GM08714 (cell line): ENCODE measurements around the gene SLC25A11.
A peak's percentile ranks its signal among the peaks of the same experiment; 100 is the strongest.

ENCODE experiments used
- H3K4me3 ChIP-seq: fragments of 200-500 bp; sonication (Bioruptor generic); 2 replicates; pipeline ENCODE4 v1.5.1; 2014; ENCODE audit warnings: mild to moderate bottlenecking, low read length, inconsistent platforms
- ZNF274 ChIP-seq: IDR thresholded peaks from 2 replicates; pipeline ENCODE4 v1.6.1; 2012; ENCODE audit warnings: mild to moderate bottlenecking, low read depth, low read length

Gene SLC25A11

GRCh38 chr17:4901108-4901647, 38.7 kb downstream of the SLC25A11 start:
- no peak overlapping the region; the same call in 1 of the 2 replicates for H3K4me3 ChIP-seq
- TF ChIP-seq ZNF274 = no peak

GRCh38 chr17:4900231-4901107, 39.4 kb downstream of the SLC25A11 start:
- H3K4me3 ChIP-seq = peak overlapping the region; percentile 13; the same call in 1 of the 2 replicates
- TF ChIP-seq ZNF274 = no peak

GRCh38 chr17:4899341-4900230, 40.3 kb downstream of the SLC25A11 start, which contains the start of gene C17orf107:
TSS of gene C17orf107 (plus strand) at chr17:4899536. CDS start at chr17:4899763, 227 bp downstream.
- H3K4me3 ChIP-seq = peak within 1 kb of the TSS; percentile 37; the same call in 1 of the 2 replicates
- TF ChIP-seq ZNF274 = no peak

GRCh38 chr17:4898927-4899326, 40.9 kb downstream of the SLC25A11 start:
- no peak overlapping the region; the same call in 1 of the 2 replicates for H3K4me3 ChIP-seq
- TF ChIP-seq ZNF274 = no peak

DNA sequence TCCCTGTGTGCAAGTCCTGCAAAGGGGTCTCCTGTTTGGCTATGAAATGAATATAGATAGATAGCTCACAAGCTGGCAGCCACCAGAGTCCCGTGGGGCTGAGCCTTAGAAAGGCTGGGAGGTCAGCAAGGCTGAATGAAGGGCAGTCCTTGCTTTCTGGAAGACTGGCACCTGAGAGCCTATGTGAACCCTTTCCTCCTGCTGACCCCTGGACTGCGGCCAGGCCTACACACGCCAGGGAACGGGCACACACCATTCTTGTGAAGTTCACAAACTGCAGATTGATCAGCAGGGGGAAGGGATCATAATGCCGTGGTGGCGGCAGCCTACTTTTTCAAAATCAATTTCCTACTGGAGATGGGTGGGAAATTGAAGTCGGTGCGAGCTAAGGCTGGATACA, 41.5 kb downstream of the SLC25A11 start:
- H3K4me3 ChIP-seq = no peak overlapping the region
- no peak for TF ChIP-seq ZNF274

- H3K4me3 ChIP-seq = no peak overlapping the region
- no peak for TF ChIP-seq ZNF274
Measured at GRCh38 chr17:4897785-4898184, 42.1 kb downstream of the SLC25A11 start.

DNA sequence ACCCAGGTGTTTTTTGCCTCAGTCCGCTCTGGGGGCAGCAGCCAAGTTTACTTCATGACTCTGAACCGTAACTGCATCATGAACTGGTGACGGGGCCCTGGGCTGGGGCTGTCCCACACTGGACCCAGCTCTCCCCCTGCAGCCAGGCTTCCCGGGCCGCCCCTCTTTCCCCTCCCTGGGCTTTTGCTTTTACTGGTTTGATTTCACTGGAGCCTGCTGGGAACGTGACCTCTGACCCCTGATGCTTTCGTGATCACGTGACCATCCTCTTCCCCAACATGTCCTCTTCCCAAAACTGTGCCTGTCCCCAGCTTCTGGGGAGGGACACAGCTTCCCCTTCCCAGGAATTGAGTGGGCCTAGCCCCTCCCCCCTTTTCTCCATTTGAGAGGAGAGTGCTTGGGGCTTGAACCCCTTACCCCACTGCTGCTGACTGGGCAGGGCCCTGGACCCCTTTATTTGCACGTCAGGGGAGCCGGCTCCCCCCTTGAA, 42.6 kb downstream of the SLC25A11 start:
- no peak for TF ChIP-seq ZNF274
- no peak overlapping the region for H3K4me3 ChIP-seq

GRCh38 chr17:4896332-4897197, 43.3 kb downstream of the SLC25A11 start:
- H3K4me3 ChIP-seq = no peak overlapping the region
- TF ChIP-seq ZNF274 = no peak

DNA sequence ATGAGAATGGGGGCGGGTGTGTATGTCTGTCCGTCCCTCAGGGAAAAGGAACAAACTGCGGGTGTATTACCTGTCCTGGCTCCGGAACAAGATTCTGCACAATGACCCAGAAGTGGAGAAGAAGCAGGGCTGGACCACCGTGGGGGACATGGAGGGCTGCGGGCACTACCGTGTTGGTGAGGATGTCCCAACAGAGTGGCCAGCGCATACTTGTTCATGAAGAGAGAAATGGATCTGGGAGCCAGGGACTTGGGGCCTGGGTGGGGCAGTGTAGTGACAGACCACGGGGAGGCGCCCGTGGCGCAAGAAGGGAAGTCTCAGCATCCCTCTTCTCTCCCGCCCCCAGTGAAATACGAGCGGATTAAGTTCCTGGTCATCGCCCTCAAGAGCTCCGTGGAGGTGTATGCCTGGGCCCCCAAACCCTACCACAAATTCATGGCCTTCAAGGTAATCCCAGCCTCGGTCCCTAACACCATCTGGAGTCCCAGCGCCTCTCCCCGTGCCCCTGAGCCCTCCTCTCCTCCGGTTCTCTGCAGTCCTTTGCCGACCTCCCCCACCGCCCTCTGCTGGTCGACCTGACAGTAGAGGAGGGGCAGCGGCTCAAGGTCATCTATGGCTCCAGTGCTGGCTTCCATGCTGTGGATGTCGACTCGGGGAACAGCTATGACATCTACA, 44.1 kb downstream of the SLC25A11 start:
- no peak overlapping the region for H3K4me3 ChIP-seq
- no peak for TF ChIP-seq ZNF274

DNA sequence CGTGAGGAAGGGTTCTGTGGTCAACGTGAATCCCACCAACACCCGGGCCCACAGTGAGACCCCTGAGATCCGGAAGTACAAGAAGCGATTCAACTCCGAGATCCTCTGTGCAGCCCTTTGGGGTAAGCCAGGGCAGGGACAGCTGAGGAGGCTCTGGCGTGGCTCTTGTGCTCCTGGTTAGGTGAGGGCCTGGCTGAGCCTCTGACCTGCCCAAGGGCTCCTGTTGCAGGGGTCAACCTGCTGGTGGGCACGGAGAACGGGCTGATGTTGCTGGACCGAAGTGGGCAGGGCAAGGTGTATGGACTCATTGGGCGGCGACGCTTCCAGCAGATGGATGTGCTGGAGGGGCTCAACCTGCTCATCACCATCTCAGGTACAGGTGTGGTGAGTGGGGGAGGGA, 44.7 kb downstream of the SLC25A11 start:
- H3K4me3 ChIP-seq = no peak overlapping the region
- TF ChIP-seq ZNF274 = no peak

DNA sequence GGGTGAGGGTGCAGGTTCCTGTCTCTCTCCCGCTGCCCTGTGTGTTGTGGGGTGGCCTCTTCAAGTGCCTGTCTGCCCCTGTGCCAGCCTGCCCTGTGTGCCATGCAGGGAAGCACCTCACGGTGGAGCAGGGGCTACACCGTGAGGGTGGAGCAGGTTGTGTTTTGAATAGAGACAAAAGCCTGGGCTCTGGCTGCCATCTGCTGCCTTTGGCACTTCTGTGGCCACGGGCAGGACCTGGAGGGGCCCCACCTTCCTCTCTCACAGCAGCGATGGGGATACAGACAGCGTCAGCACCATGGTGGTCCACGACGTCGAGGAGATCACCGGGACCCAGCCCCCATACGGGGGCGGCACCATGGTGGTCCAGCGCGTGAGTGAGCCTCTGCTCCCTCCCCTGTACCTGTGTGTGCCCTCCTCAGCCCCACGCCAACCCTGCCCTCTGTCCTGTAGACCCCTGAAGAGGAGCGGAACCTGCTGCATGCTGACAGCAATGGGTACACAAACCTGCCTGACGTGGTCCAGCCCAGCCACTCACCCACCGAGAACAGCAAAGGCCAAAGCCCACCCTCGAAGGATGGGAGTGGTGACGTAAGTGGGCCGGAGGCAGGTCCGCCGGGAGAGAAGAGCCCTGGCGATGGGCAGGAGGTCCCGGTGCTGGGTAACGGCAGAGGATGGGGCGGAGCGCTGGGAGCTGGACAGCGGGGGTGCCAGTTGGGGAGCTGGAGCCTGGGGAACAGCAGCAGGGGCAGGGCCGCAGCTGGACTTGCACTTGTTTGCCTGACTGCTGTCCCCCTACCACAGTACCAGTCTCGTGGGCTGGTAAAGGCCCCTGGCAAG, 45.9 kb downstream of the SLC25A11 start:
- no peak for TF ChIP-seq ZNF274
- no peak overlapping the region for H3K4me3 ChIP-seq

DNA sequence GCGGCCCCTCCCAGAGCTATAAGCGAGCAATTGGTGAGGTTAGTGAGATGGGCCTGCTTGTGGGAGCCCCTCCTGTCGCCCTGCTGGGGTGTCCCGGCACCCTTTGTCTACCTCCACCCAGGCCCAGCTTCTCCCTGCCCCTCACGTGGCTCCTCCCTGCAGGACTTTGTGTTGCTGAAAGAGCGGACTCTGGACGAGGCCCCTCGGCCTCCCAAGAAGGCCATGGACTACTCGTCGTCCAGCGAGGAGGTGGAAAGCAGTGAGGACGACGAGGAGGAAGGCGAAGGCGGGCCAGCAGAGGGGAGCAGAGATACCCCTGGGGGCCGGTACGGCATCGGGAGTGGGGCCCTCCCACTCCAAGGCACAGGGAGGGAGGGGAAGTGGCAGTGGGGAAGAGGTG, 46.6 kb downstream of the SLC25A11 start:
- TF ChIP-seq ZNF274 = no peak
- H3K4me3 ChIP-seq = no peak overlapping the region
